Endothelial cell of umbilical vein (primary cell): ENCODE data around the gene EEFSEC. TPM values are rescaled to one million over a fixed set of nuclear protein-coding genes. Genes with fewer than 3 reads are reported as not detected.

ENCODE experiments used
- BruUV-seq: library from RNA; stranded (reverse); fragments of 400-500 nt; replicated peaks from 2 replicates; lab custom pipeline; 2021; lab: Mats Ljungman, UMichigan
- CTCF ChIA-PET: fragments of 300-600, 350-600 bp; sonication (Branson Sonifier 250); formaldehyde crosslinking; loops from one replicate; lab custom pipeline; 2021; ENCODE audit warnings: antibody characterized with exemption, inconsistent platforms; lab: Charles Lee
- POLR2A ChIA-PET: fragments of 300-600, 350-600 bp; sonication (Branson Sonifier 250); formaldehyde crosslinking; loops from one replicate; lab custom pipeline; 2021; ENCODE audit warnings: antibody characterized with exemption, inconsistent platforms; lab: Charles Lee
- DNase-seq: peaks from one replicate; pipeline ENCODE4 v3.0.0-alpha.2; 2011; ENCODE audit warnings: low read depth, low spot score
- FAIRE-seq: peaks from 2 replicates; lab custom pipeline; 2011; peaks lifted over from hg19 to GRCh38; lab: Jason Lieb, UNC
- H2AFZ ChIP-seq: 2 replicates; pipeline ENCODE4 v1.6.0; 2012; ENCODE audit warnings: low read depth, low read length, control low read depth, inconsistent platforms
- H3K27ac ChIP-seq: 2 replicates; pipeline ENCODE4 v1.5.1; 2011; ENCODE audit warnings: low read depth, mild to moderate bottlenecking, control low read depth, low read length, moderate library complexity; ENCODE audit not compliant: insufficient read depth
- H3K27me3 ChIP-seq, 2 experiments: 2 replicates each; pipeline versions ENCODE4 v1.6.0 to v1.6.1; 2011; ENCODE audit warnings: low read length in 2 of 2, mixed read lengths in 1 of 2; ENCODE audit not compliant: control insufficient read depth in 2 of 2, insufficient read depth in 2 of 2
- H3K36me3 ChIP-seq, 2 experiments: 2 replicates in 1 of 2; 3 replicates in 1 of 2; pipeline ENCODE4 v1.5.1; 2011; ENCODE audit warnings: low read length in 2 of 2, mild to moderate bottlenecking in 1 of 2, moderate library complexity in 1 of 2; ENCODE audit not compliant: control insufficient read depth in 2 of 2, insufficient read depth in 2 of 2; ENCODE audit errors: extremely low read depth in 1 of 2
- H3K4me1 ChIP-seq: 3 replicates; pipeline ENCODE4 v1.5.1; 2011; ENCODE audit warnings: mild to moderate bottlenecking, low read length; ENCODE audit not compliant: control insufficient read depth, insufficient read depth; ENCODE audit errors: extremely low read depth
- H3K4me2 ChIP-seq: 2 replicates; pipeline ENCODE4 v1.6.1; 2011; ENCODE audit warnings: low read length, control low read depth, mixed read lengths; ENCODE audit not compliant: insufficient read depth
- H3K4me3 ChIP-seq, 3 experiments: fragments of 200-600 bp in 1 of 3; sonication (generic), shearing (Covaris generic) in 1 of 3; replicated peaks in 1 of 3; 2 replicates each; pipeline ENCODE4 v1.5.1; 2011 to 2016; ENCODE audit warnings: control low read depth in 3 of 3, low read length in 3 of 3, mild to moderate bottlenecking in 2 of 3, inconsistent platforms in 1 of 3, low read depth in 1 of 3, moderate library complexity in 1 of 3; ENCODE audit not compliant: insufficient read depth in 1 of 3
- H3K79me2 ChIP-seq: 2 replicates; pipeline ENCODE4 v1.6.0; 2012; ENCODE audit warnings: low read length, inconsistent platforms; ENCODE audit not compliant: control insufficient read depth, insufficient read depth
- H3K9ac ChIP-seq: replicated peaks from 2 replicates; pipeline ENCODE3; 2011; ENCODE audit warnings: low read length, control low read depth; ENCODE audit not compliant: insufficient read depth; ENCODE audit errors: extremely low read depth
- H3K9me1 ChIP-seq: replicated peaks from 3 replicates; pipeline ENCODE4 v1.6.0; 2011; ENCODE audit warnings: mild to moderate bottlenecking, low read length; ENCODE audit not compliant: control insufficient read depth, insufficient read depth; ENCODE audit errors: extremely low read depth
- H3K9me3 ChIP-seq: replicated peaks from 2 replicates; pipeline ENCODE4 v1.5.1; 2012; ENCODE audit warnings: low read length, inconsistent platforms; ENCODE audit not compliant: control insufficient read depth, insufficient read depth
- H4K20me1 ChIP-seq: replicated peaks from 2 replicates; pipeline ENCODE3; 2011; ENCODE audit warnings: mild to moderate bottlenecking, low read length; ENCODE audit not compliant: control insufficient read depth, insufficient read depth; ENCODE audit errors: extremely low read depth
- EZH2 ChIP-seq: IDR thresholded peaks from 2 replicates; pipeline ENCODE4 v1.6.1; 2012; ENCODE audit warnings: borderline replicate concordance, low read depth, mild to moderate bottlenecking, moderate library complexity, low read length, inconsistent platforms; ENCODE audit not compliant: severe bottlenecking
- JUN ChIP-seq: IDR thresholded peaks from 2 replicates; pipeline ENCODE4 v1.6.1; 2011; ENCODE audit warnings: borderline replicate concordance, low read depth; ENCODE audit not compliant: insufficient read length, insufficient read depth
- MYC ChIP-seq: IDR thresholded peaks from one replicate; pipeline ENCODE4 v1.6.1; 2011; ENCODE audit warnings: mild to moderate bottlenecking, low read depth, low read length
- POLR2AphosphoS5 ChIP-seq: IDR thresholded peaks from 2 replicates; pipeline ENCODE4 v1.6.1; 2012; ENCODE audit warnings: low read depth, mild to moderate bottlenecking, control low read depth, low read length, moderate library complexity; ENCODE audit not compliant: insufficient read depth
- dilution Hi-C: fragments of 300-500 bp; cut with MboI; formaldehyde crosslinking; loops from one replicate; pipeline ENCODE4 v1.15.0; 2019; ENCODE audit warnings: low sequenced_read_pairs; ENCODE audit not compliant: extremely low pct_ligation_motif_present
- intact Hi-C: fragments of 100-400 bp; cut with micrococcal nuclease; formaldehyde crosslinking; loops from one replicate; pipeline ENCODE4 v1.10.0; 2022
- polyA plus RNA-seq, 4 experiments: library from polyadenylated mRNA; depleted of rRNA in 3 of 4; stranded (reverse) in 3 of 4; unstranded in 1 of 4; fragments of >200 nt; gene quantifications; 2 replicates each; pipeline versions ENCODE4 v1.2.1 to v1.2.3, GENCODE V29; 2011 to 2012; ENCODE audit warnings: missing spikeins in 1 of 4
- total RNA-seq: library from RNA; stranded (reverse); gene quantifications from 2 replicates; pipeline ENCODE4 v1.2.3, GENCODE V29; 2021
- TF ChIP-seq, protein P1 (sequence below): IDR thresholded peaks from 2 replicates; pipeline ENCODE4 v1.6.1; 2011; ENCODE audit not compliant: insufficient read depth, insufficient read length
- TF ChIP-seq, protein P2 (sequence below), 2 donors: IDR thresholded peaks; 1 replicate in 1 of 2; 2 replicates in 1 of 2; pipeline ENCODE4 v1.5.1; 2011; ENCODE audit warnings: low read length in 2 of 2, mild to moderate bottlenecking in 2 of 2, moderate library complexity in 2 of 2, control low read depth in 1 of 2, inconsistent platforms in 1 of 2, low read depth in 1 of 2; ENCODE audit not compliant: insufficient read depth in 1 of 2; ENCODE audit errors: extremely low read depth in 1 of 2

EEFSEC gene
- total and polyA plus RNA-seq, 2 donors (not counting 3 experiments of a cell fraction or from before 2014, with no cell fraction given), result 13.1 to 14.5 TPM

GRCh38 chr3:128128251-128128650 lies 25.0 kb upstream of the EEFSEC start:
- ChIA-PET POLR2A (no interaction called here), CTCF (interaction anchor here (4.2 kb wide), 1 partner anchor 33 kb away, joined by 24 read pairs; no protein-coding TSS in a partner anchor)
- FAIRE-seq (no peak), DNase-seq (no peak)
- H3K27me3 ChIP-seq, result peaks cover 0 to 3% of the 10 kb centered on the region in 2 experiments
- dilution Hi-C loops, result no loop called here
- peaks cover under 1% of the 10 kb centered on the region for H3K79me2 ChIP-seq
- no TSS peak for BruUV-seq
- H3K4me1 ChIP-seq, result peaks cover 4% of the 10 kb centered on the region
- TF ChIP-seq, protein P1, sequence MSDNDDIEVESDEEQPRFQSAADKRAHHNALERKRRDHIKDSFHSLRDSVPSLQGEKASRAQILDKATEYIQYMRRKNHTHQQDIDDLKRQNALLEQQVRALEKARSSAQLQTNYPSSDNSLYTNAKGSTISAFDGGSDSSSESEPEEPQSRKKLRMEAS, result no peak
- TF ChIP-seq MYC, result no peak
- no peak for TF ChIP-seq JUN
- no peaks in the 10 kb centered on the region for H4K20me1 ChIP-seq
- H3K27ac ChIP-seq, result no peak overlapping the region
- H3K36me3 ChIP-seq, result no peaks in the 10 kb centered on the region
- H2AFZ ChIP-seq, result no peak overlapping the region
- no peaks in the 10 kb centered on the region for H3K9me3 ChIP-seq
- no peak overlapping the region for H3K4me3 ChIP-seq
- intact Hi-C loops, result no loop called here
- no peak overlapping the region for H3K4me2 ChIP-seq
- no peaks in the 10 kb centered on the region for H3K9me1 ChIP-seq
- no peak overlapping the region for H3K9ac ChIP-seq

- H3K27me3 ChIP-seq, result peaks cover 7% of the 10 kb centered on the region in 2 experiments
- H3K4me3 ChIP-seq, result no peak overlapping the region
- CTCF ChIA-PET, result interaction anchor here (0.8 to 3.7 kb wide), 7 partner anchors 9 to 557 kb away, joined by 3 to 273 read pairs (median 32); no protein-coding TSS in a partner anchor
- intact Hi-C loops, result loop anchor here (5.0 kb wide), 1 partner anchor 480 kb away; no protein-coding TSS in a partner anchor
- no peaks in the 10 kb centered on the region for H3K79me2 ChIP-seq
- FAIRE-seq, result no peak
- H3K9ac ChIP-seq, result no peak overlapping the region
- TF ChIP-seq, protein P1, result no peak
- no peak for TF ChIP-seq EZH2
- TF ChIP-seq, protein P2, sequence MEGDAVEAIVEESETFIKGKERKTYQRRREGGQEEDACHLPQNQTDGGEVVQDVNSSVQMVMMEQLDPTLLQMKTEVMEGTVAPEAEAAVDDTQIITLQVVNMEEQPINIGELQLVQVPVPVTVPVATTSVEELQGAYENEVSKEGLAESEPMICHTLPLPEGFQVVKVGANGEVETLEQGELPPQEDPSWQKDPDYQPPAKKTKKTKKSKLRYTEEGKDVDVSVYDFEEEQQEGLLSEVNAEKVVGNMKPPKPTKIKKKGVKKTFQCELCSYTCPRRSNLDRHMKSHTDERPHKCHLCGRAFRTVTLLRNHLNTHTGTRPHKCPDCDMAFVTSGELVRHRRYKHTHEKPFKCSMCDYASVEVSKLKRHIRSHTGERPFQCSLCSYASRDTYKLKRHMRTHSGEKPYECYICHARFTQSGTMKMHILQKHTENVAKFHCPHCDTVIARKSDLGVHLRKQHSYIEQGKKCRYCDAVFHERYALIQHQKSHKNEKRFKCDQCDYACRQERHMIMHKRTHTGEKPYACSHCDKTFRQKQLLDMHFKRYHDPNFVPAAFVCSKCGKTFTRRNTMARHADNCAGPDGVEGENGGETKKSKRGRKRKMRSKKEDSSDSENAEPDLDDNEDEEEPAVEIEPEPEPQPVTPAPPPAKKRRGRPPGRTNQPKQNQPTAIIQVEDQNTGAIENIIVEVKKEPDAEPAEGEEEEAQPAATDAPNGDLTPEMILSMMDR (IDR thresholded peaks at IDR 0.05; ENCODE audit: extremely low read depth in 1 of 2, insufficient read depth in 1 of 2, low read depth in 1 of 2, low read length in 2 of 2), result no peak
- no peak for TF ChIP-seq POLR2AphosphoS5
- TF ChIP-seq JUN, result no peak
- H3K9me3 ChIP-seq, result no peaks in the 10 kb centered on the region
- DNase-seq, result no peak
- no peaks in the 10 kb centered on the region for H3K9me1 ChIP-seq
- H3K27ac ChIP-seq, result no peak overlapping the region
- H2AFZ ChIP-seq, result no peak overlapping the region
- no peak overlapping the region for H3K4me2 ChIP-seq
- H3K4me1 ChIP-seq, result no peaks in the 10 kb centered on the region
- POLR2A ChIA-PET, result no interaction called here
- dilution Hi-C loops, result no loop called here
- H4K20me1 ChIP-seq, result no peaks in the 10 kb centered on the region
- BruUV-seq, result no TSS peak
- no peaks in the 10 kb centered on the region for H3K36me3 ChIP-seq
These were observed 21.2 kb upstream of the EEFSEC start for GRCh38 chr3:128131897-128132646.
